HG03039 (cell line): Measurements from ENCODE around the gene MB.

ENCODE experiments used
- ATAC-seq: cut with Tn5 transposase; IDR thresholded peaks from one replicate; pipeline ENCODE4 v1.9.1; 2021; ENCODE audit warnings: mild to moderate bottlenecking, moderate library complexity; ENCODE audit not compliant: unreplicated experiment

MB gene

DNA sequence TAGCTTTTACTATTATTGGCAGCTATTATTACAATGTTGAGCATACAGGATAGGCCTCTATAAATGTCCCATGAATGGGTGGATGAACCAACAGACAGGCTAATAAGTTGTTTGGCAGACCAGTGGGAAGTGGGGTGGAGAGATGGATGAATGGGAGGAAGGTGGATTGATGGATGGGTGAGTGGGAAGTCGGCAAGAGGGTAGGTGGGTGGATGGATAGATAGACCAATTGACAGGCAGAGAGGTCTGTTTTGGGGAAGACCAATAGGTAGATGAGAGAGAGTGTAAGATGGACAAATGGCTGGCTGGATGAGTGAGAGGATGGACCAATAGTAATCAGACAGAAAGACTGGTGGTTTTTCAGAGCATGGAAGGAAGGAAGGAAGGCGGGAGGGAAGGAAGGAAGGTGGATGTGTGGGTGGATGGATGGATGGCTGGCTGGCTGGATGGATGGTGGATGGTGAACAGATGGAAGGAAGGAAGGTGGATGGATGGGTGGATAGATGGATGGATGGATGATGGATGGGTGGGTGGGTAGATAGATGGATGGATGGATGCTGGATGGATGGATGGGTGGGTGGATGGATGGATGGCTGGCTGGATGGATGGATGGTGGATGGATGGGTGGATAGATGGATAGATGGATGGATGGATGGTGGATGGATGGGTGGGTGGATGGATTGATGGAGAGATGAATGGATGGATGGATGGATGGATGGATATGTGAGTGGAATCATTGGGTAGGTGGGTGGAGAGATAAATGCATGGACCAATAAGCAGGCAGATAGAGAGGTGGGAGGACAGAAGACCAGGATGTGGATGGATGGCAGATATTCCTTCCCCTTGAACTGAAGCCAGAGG, 39.1 kb downstream of the MB start:
- no peak for ATAC-seq

DNA sequence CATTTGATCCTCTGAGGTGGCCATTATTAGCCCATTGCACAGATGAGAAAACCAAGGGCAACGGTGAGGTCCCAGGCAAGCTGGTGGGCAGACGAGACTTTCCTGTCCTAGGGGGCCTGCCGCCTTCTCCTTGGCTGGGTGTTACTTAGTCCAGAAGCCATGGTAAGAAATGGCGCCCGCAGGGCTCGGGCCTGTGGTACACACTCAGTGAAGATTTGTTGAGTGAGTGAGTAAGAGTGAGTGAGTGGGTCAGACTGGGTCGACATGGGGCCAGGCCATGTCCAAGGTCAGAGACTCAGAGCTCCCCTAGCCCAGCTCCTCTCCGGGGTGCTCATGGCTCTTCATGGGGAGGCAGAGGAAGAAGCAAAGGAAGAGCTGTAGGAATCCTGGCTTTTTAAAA, 40.5 kb downstream of the MB start:
- no peak for ATAC-seq

- ATAC-seq, result no peak
Observed at GRCh38 chr22:35575116-35575748, 41.9 kb downstream of the MB start.

DNA sequence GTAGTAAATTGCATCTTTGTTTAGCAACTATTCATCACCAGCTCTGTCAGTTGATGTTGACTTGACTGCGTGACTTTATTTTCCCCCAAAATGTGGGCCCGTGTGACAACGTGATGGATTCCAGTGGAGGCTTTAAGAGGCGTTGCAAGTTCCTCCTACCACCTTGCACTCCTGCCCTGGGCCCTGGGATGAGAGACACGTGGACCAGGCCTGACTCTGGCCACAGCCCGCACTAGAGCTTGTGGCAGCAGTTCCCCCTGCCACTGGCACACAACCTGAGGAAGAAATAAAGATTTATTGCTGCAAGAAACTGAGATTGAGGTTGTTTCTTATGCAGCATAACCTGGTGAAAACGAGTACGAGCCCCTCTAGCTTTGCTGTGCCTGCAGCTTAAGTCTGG, 44.6 kb downstream of the MB start:
- ATAC-seq, result no peak

- no peak for ATAC-seq
Observed at GRCh38 chr22:35570686-35571194, 46.4 kb downstream of the MB start.

GRCh38 chr22:35569916-35570315, 47.2 kb downstream of the MB start:
- ATAC-seq, result no peak

GRCh38 chr22:35568751-35569739, 48.1 kb downstream of the MB start:
- no peak for ATAC-seq

GRCh38 chr22:35567351-35568141, 49.6 kb downstream of the MB start:
- ATAC-seq, result no peak

GRCh38 chr22:35564975-35565867, 51.9 kb downstream of the MB start:
- ATAC-seq, result no peak

DNA sequence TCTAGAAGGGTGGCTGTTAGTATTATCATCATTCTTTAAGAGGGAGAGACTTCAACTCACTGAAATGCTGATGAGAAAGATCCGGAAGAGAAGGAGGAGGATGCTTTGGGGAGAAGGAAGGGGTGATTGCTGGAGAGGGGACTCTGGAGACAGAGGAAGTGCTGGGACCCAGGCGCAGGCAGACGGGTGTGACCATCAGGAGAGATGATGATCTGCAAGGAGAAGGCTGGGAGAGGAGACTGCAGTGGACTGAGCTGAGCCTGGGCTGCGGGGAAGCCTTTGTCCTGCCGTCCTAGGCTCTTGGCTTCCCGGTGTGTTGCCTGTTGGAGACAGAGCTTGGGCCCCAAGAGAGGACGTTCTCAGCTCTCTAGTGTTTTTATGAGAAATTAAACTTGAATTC, 53.9 kb downstream of the MB start:
- no peak for ATAC-seq

GRCh38 chr22:35561796-35562526, 55.2 kb downstream of the MB start:
- ATAC-seq, result no peak

- ATAC-seq, result no peak
Observed at GRCh38 chr22:35560824-35561223, 56.3 kb downstream of the MB start.

- no peak for ATAC-seq
Observed at GRCh38 chr22:35560366-35560765, 56.8 kb downstream of the MB start.

- ATAC-seq, result no peak
Observed at GRCh38 chr22:35559354-35560005, 57.6 kb downstream of the MB start.

DNA sequence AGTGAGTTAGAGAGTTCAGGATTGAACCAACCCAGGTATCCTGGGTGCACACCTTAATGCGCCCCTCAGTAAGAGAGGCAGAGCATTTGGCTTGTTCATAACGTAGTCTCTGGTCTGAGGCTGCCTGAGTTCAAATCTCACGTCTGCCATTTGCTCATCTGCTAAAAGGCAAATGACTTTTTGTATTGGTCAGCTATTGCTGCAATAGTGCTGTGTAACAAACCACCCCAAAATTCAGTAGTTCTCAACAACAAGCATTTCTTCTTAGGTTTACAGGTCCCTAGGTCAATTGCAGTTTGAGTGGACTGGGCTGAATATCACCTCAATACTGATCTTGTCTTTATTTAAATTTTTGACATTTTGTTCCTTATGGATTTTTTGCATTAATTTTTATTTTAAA, 58.4 kb downstream of the MB start:
- ATAC-seq, result no peak

DNA sequence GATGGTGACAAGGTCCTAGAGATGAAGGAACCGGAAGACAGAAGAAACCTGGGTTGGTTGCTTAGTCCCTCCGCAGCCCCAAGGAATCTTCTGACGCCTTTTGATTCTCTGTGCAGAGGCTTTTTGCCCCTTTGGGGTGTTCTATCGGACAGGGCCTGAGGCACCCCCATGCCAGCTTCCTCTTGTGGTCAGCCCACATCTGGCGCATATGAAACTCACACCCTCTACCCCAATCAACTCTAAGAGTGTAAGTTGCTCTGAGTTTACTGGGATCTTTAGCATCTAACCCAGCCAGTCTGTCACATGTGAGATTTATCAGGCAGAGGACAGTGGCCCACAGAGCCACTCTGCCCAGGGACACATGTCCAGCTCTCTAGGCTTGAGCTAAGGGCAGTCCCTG, 59.1 kb downstream of the MB start:
- ATAC-seq, result no peak
